ENCODE measurements around the gene CTDP1. TPM values are rescaled to one million over a fixed set of nuclear protein-coding genes. Genes with fewer than 3 reads are reported as not detected.

CTDP1 gene
- total and polyA plus RNA-seq, 9 of the 15 experiments (the other 6 are each of a cell fraction or from before 2014, with no cell fraction given), result 0.07 to 19.2 (median 4.0) TPM

DNA sequence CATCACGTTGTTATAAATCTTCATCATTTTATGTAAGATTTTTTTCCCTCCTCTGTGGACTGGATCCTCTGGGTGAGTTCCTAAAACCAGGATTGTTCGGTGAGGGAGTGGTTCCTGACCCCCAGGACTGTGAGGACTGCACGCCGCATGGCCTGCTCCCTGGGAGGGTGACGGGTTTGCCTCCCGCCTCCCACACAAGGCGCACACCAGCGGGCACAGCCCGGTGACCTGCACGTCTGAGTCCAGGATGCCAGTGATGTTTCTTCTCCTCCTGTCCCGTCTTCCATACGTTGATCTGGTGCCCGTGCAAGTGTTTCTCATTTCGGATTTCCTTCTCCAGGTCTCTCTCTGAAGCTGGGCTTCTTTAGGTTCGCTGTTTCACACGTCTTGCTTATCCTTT lies 27.1 kb downstream of the CTDP1 start:
- FAIRE-seq, result no peak
- H3K4me3 ChIP-seq, result no peak overlapping the region
- WGBS (ENCODE audit: insufficient coverage, low coverage, missing lambda C conversion rate), result 95% methylated on average over 9 of the region's 16 CpGs

DNA sequence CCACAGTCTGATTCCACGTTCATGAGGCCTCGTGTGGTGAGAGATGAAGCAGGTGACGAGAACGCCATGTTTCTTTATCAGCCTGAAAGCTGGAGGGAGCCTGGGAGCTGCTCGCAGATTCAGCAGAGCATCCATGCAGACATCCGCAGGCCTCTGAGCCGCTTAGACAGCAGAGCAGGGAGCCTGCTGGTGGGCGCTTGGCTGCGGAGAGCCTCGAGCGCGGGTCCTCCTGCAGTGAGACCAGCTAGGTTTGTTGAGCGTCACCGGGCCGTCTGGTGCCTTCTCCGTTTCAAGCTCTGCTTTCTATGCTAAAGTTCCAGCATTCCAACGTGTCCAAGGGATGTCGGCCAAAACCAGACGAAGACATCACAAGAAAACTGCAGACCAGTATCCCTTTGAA lies 27.6 kb downstream of the CTDP1 start:
- POLR2A ChIA-PET, result interaction anchor here (0.9 kb wide), 1 partner anchor 60 kb away, joined by 3 read pairs; no protein-coding TSS in a partner anchor
- no peaks in the 10 kb centered on the region for H3K9me3 ChIP-seq (replicated peaks; ENCODE audit: control insufficient read depth, insufficient read depth, low read depth, low read length)
- intact Hi-C loops (cut with micrococcal nuclease) (no loop called here), in situ Hi-C loops (cut with MboI) (no loop called here)
- no peak overlapping the region for H3K4me2 ChIP-seq (ENCODE audit: insufficient read depth, low read length)
- WGBS (ENCODE audit: insufficient coverage, low coverage, missing lambda C conversion rate), result 94% methylated on average over 6 of the region's 19 CpGs
- H3K9me1 ChIP-seq (ENCODE audit: control insufficient read depth, insufficient read depth, low read length), result no peaks in the 10 kb centered on the region
- no peak for DNase-seq (ENCODE audit: extremely low read depth in 1 of 4, low spot score in 3 of 4)
- no peak for ATAC-seq
- no peak for FAIRE-seq
- no peaks in the 10 kb centered on the region for H4K20me1 ChIP-seq (replicated peaks; ENCODE audit: control insufficient read depth, insufficient read depth, low read length)
- CTCF ChIA-PET (ENCODE audit: low intra/inter-chr PET ratio), result no interaction called here
- H2AFZ ChIP-seq (ENCODE audit: low read depth, low read length), result no peak overlapping the region
- H3K27ac ChIP-seq (ENCODE audit: extremely low read depth, low read depth, low read length), result no peak overlapping the region
- no TSS peak for BruUV-seq (replicated peaks)
- H3K4me3 ChIP-seq, result no peak overlapping the region
- H3K9ac ChIP-seq (ENCODE audit: insufficient read depth in 1 of 2, low read depth in 2 of 2, low read length in 2 of 2), result no peak overlapping the region
- no peaks in the 10 kb centered on the region for H3K79me2 ChIP-seq (ENCODE audit: control insufficient read depth, insufficient read depth, low read length)
- H3K4me1 ChIP-seq (replicated peaks in 1 of 2; ENCODE audit: control insufficient read depth in 2 of 2, insufficient read depth in 2 of 2, low read length in 2 of 2), result no peaks in the 10 kb centered on the region
- peaks cover 29% of the 10 kb centered on the region; the same call in 2 of the 3 replicates for H3K36me3 ChIP-seq (ENCODE audit: control insufficient read depth, insufficient read depth, low read length)
- H3K27me3 ChIP-seq (ENCODE audit: control insufficient read depth in 2 of 2, insufficient read depth in 2 of 2, low read length in 2 of 2), result no peaks in the 10 kb centered on the region
- no peak for TF ChIP-seq ZNF232 (CRISPR knock-in tag; IDR thresholded peaks at IDR 0.05)
- no peak for TF ChIP-seq CREB1 (IDR thresholded peaks at IDR 0.05)
- TF ChIP-seq CREB1 (CRISPR knock-in tag; IDR thresholded peaks at IDR 0.05), result no peak
- TF ChIP-seq STAG1 (CRISPR knock-in tag; IDR thresholded peaks at IDR 0.05; ENCODE audit: borderline replicate concordance), result no peak
- no peak for TF ChIP-seq CHD1 (IDR thresholded peaks at IDR 0.05; ENCODE audit: low read length)
- TF ChIP-seq, protein P1, sequence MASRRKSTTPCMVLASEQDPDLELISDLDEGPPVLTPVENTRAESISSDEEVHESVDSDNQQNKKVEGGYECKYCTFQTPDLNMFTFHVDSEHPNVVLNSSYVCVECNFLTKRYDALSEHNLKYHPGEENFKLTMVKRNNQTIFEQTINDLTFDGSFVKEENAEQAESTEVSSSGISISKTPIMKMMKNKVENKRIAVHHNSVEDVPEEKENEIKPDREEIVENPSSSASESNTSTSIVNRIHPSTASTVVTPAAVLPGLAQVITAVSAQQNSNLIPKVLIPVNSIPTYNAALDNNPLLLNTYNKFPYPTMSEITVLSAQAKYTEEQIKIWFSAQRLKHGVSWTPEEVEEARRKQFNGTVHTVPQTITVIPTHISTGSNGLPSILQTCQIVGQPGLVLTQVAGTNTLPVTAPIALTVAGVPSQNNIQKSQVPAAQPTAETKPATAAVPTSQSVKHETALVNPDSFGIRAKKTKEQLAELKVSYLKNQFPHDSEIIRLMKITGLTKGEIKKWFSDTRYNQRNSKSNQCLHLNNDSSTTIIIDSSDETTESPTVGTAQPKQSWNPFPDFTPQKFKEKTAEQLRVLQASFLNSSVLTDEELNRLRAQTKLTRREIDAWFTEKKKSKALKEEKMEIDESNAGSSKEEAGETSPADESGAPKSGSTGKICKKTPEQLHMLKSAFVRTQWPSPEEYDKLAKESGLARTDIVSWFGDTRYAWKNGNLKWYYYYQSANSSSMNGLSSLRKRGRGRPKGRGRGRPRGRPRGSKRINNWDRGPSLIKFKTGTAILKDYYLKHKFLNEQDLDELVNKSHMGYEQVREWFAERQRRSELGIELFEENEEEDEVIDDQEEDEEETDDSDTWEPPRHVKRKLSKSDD (conservative IDR thresholded peaks at IDR 0.05; ENCODE audit: low read length), result no peak
- TF ChIP-seq, protein P2, sequence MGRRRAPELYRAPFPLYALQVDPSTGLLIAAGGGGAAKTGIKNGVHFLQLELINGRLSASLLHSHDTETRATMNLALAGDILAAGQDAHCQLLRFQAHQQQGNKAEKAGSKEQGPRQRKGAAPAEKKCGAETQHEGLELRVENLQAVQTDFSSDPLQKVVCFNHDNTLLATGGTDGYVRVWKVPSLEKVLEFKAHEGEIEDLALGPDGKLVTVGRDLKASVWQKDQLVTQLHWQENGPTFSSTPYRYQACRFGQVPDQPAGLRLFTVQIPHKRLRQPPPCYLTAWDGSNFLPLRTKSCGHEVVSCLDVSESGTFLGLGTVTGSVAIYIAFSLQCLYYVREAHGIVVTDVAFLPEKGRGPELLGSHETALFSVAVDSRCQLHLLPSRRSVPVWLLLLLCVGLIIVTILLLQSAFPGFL (CRISPR knock-in tag; IDR thresholded peaks at IDR 0.05), result no peak
- TF ChIP-seq BCL6 (CRISPR knock-in tag; IDR thresholded peaks at IDR 0.05), result no peak
- no peak for TF ChIP-seq SOX6 (IDR thresholded peaks at IDR 0.05)
- TF ChIP-seq ZFP30 (CRISPR knock-in tag; IDR thresholded peaks at IDR 0.05; ENCODE audit: borderline replicate concordance), result no peak
- no peak for TF ChIP-seq NR1H2 (CRISPR knock-in tag; IDR thresholded peaks at IDR 0.05)
- no peak for TF ChIP-seq PTBP1 (IDR thresholded peaks at IDR 0.05; ENCODE audit: low read depth, low read length)
- TF ChIP-seq ZFPM2 (CRISPR knock-in tag; IDR thresholded peaks at IDR 0.05), result no peak

More for the DNA sequence above, 27.1 kb downstream of the CTDP1 start:
- TF ChIP-seq CBX3 (IDR thresholded peaks at IDR 0.05; ENCODE audit: borderline replicate concordance in 1 of 2, low read length in 2 of 2), result no peak
- no peak for TF ChIP-seq CBX1 (IDR thresholded peaks at IDR 0.05; ENCODE audit: low read depth)
- no peak for TF ChIP-seq ZNF583 (CRISPR knock-in tag; IDR thresholded peaks at IDR 0.05)
- no peak for TF ChIP-seq ZNF586 (CRISPR knock-in tag; conservative IDR thresholded peaks at IDR 0.05)
- no peak for TF ChIP-seq ZNF436 (CRISPR knock-in tag; IDR thresholded peaks at IDR 0.05)
- H3K9ac ChIP-seq (ENCODE audit: insufficient read depth in 1 of 2, low read depth in 2 of 2, low read length in 2 of 2), result no peak overlapping the region
- no peak overlapping the region for H3K4me2 ChIP-seq (ENCODE audit: insufficient read depth, low read length)
- H2AFZ ChIP-seq (ENCODE audit: low read depth, low read length), result no peak overlapping the region
- CTCF ChIA-PET (ENCODE audit: low intra/inter-chr PET ratio), result interaction anchor here (0.5 kb wide), 1 partner anchor 748 kb away, joined by 4 read pairs; no protein-coding TSS in a partner anchor
- no peaks in the 10 kb centered on the region for H3K9me3 ChIP-seq (replicated peaks; ENCODE audit: control insufficient read depth, insufficient read depth, low read depth, low read length)
- POLR2A ChIA-PET, result interaction anchor here (0.9 kb wide), 1 partner anchor 61 kb away, joined by 3 read pairs; no protein-coding TSS in a partner anchor
- H3K4me1 ChIP-seq (replicated peaks in 1 of 2; ENCODE audit: control insufficient read depth in 2 of 2, insufficient read depth in 2 of 2, low read length in 2 of 2), result no peaks in the 10 kb centered on the region
- H3K27ac ChIP-seq (ENCODE audit: extremely low read depth, low read depth, low read length), result no peak overlapping the region
- no TSS peak for BruUV-seq (replicated peaks)
- in situ Hi-C loops (cut with MboI), result no loop called here
- H3K9me1 ChIP-seq (ENCODE audit: control insufficient read depth, insufficient read depth, low read length), result no peaks in the 10 kb centered on the region
- H3K79me2 ChIP-seq (ENCODE audit: control insufficient read depth, insufficient read depth, low read length), result no peaks in the 10 kb centered on the region
- H4K20me1 ChIP-seq (replicated peaks; ENCODE audit: control insufficient read depth, insufficient read depth, low read length), result no peaks in the 10 kb centered on the region
- DNase-seq (ENCODE audit: extremely low read depth in 1 of 4, low spot score in 3 of 4), result no peak
- H3K36me3 ChIP-seq (ENCODE audit: control insufficient read depth, insufficient read depth, low read length), result peaks cover 29% of the 10 kb centered on the region; the same call in 2 of the 3 replicates
- no peaks in the 10 kb centered on the region for H3K27me3 ChIP-seq (ENCODE audit: control insufficient read depth in 2 of 2, insufficient read depth in 2 of 2, low read length in 2 of 2)
- ATAC-seq, result no peak
- intact Hi-C loops (cut with micrococcal nuclease), result no loop called here
